Liver (tissue), 3 donors: ENCODE data around the gene CRYBG2.

ENCODE experiments used
- GABPA ChIP-seq, 2 donors: IDR thresholded peaks in 1 of 2; conservative IDR thresholded peaks in 1 of 2; 2 replicates each; pipeline ENCODE4 v1.6.1; 2016; ENCODE audit warnings: antibody characterized with exemption in 2 of 2, mild to moderate bottlenecking in 1 of 2, moderate library complexity in 1 of 2
- HNF4A ChIP-seq, 2 donors: conservative IDR thresholded peaks; 2 replicates each; pipeline ENCODE4 v1.6.1; 2016; ENCODE audit warnings: antibody characterized with exemption in 2 of 2, mild to moderate bottlenecking in 2 of 2
- JUND ChIP-seq, 2 donors: IDR thresholded peaks; 2 replicates each; pipeline ENCODE4 v1.6.1; 2016; ENCODE audit warnings: antibody characterized with exemption in 2 of 2
- NR2F2 ChIP-seq: IDR thresholded peaks from 2 replicates; pipeline ENCODE4 v1.6.1; 2016; ENCODE audit warnings: antibody characterized with exemption
- RAD21 ChIP-seq, 2 donors: IDR thresholded peaks; 2 replicates each; pipeline ENCODE4 v1.6.1; 2016; ENCODE audit warnings: antibody characterized with exemption in 2 of 2, mild to moderate bottlenecking in 2 of 2
- SP1 ChIP-seq: IDR thresholded peaks from 2 replicates; pipeline ENCODE4 v1.6.1; 2018; ENCODE audit warnings: antibody characterized with exemption, mild to moderate bottlenecking
- TAF1 ChIP-seq: conservative IDR thresholded peaks from 2 replicates; pipeline ENCODE4 v1.6.1; 2016; ENCODE audit warnings: antibody characterized with exemption, mild to moderate bottlenecking
- YY1 ChIP-seq: IDR thresholded peaks from 2 replicates; pipeline ENCODE4 v1.6.1; 2016; ENCODE audit warnings: antibody characterized with exemption, mild to moderate bottlenecking
- TF ChIP-seq, protein P1 (sequence below): fragments of 150-350 bp; IDR thresholded peaks from 2 replicates; pipeline ENCODE4 v1.5.1; 2017; ENCODE audit warnings: improper control_type of control experiment, low read depth, low read length; ENCODE audit not compliant: missing input control
- TF ChIP-seq, protein P2 (sequence below): IDR thresholded peaks from 2 replicates; pipeline ENCODE4 v1.6.1; 2016; ENCODE audit warnings: antibody characterized with exemption, mild to moderate bottlenecking
- TF ChIP-seq, protein P3 (sequence below): IDR thresholded peaks from 2 replicates; pipeline ENCODE4 v1.6.1; 2016; ENCODE audit warnings: antibody characterized with exemption
- TF ChIP-seq, protein P4 (sequence below): IDR thresholded peaks from 2 replicates; pipeline ENCODE4 v1.6.1; 2016; ENCODE audit warnings: antibody characterized with exemption
- donor health status: healthy.
- donor health status: healthy.

DNA sequence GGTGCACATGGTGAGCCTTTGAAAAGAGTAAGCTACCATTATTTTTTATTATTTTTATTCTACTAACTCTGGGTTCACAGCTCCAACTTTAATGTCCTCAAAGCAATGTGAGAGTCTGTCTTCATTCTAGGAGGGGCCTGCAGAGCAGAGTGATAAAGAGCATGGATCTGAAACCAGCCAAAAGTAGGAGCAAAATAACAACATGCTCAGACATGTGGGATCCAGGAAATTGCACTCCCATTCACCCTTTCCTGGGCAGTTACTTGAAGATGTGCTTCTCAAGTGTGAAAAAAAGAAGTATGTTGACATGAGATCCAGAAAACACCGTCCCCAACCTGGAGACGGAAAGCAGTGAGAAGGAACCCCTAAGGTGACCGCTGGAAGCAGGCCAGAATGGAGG is 48.0 kb upstream of the CRYBG2 start:
- TF ChIP-seq, protein P1, sequence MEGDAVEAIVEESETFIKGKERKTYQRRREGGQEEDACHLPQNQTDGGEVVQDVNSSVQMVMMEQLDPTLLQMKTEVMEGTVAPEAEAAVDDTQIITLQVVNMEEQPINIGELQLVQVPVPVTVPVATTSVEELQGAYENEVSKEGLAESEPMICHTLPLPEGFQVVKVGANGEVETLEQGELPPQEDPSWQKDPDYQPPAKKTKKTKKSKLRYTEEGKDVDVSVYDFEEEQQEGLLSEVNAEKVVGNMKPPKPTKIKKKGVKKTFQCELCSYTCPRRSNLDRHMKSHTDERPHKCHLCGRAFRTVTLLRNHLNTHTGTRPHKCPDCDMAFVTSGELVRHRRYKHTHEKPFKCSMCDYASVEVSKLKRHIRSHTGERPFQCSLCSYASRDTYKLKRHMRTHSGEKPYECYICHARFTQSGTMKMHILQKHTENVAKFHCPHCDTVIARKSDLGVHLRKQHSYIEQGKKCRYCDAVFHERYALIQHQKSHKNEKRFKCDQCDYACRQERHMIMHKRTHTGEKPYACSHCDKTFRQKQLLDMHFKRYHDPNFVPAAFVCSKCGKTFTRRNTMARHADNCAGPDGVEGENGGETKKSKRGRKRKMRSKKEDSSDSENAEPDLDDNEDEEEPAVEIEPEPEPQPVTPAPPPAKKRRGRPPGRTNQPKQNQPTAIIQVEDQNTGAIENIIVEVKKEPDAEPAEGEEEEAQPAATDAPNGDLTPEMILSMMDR: no peak
- TF ChIP-seq JUND (IDR thresholded peaks at IDR 0.05): no peak
- TF ChIP-seq SP1: no peak
- TF ChIP-seq, protein P2, sequence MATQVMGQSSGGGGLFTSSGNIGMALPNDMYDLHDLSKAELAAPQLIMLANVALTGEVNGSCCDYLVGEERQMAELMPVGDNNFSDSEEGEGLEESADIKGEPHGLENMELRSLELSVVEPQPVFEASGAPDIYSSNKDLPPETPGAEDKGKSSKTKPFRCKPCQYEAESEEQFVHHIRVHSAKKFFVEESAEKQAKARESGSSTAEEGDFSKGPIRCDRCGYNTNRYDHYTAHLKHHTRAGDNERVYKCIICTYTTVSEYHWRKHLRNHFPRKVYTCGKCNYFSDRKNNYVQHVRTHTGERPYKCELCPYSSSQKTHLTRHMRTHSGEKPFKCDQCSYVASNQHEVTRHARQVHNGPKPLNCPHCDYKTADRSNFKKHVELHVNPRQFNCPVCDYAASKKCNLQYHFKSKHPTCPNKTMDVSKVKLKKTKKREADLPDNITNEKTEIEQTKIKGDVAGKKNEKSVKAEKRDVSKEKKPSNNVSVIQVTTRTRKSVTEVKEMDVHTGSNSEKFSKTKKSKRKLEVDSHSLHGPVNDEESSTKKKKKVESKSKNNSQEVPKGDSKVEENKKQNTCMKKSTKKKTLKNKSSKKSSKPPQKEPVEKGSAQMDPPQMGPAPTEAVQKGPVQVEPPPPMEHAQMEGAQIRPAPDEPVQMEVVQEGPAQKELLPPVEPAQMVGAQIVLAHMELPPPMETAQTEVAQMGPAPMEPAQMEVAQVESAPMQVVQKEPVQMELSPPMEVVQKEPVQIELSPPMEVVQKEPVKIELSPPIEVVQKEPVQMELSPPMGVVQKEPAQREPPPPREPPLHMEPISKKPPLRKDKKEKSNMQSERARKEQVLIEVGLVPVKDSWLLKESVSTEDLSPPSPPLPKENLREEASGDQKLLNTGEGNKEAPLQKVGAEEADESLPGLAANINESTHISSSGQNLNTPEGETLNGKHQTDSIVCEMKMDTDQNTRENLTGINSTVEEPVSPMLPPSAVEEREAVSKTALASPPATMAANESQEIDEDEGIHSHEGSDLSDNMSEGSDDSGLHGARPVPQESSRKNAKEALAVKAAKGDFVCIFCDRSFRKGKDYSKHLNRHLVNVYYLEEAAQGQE: no peak
- TF ChIP-seq, protein P3, sequence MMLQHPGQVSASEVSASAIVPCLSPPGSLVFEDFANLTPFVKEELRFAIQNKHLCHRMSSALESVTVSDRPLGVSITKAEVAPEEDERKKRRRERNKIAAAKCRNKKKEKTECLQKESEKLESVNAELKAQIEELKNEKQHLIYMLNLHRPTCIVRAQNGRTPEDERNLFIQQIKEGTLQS: no peak
- TF ChIP-seq YY1: no peak
- no peak for TF ChIP-seq HNF4A (conservative IDR thresholded peaks at IDR 0.05)
- TF ChIP-seq TAF1: no peak
- TF ChIP-seq, protein P4, sequence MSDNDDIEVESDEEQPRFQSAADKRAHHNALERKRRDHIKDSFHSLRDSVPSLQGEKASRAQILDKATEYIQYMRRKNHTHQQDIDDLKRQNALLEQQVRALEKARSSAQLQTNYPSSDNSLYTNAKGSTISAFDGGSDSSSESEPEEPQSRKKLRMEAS: no peak
- TF ChIP-seq GABPA (IDR thresholded peaks at IDR 0.05 in 1 of 2, conservative IDR thresholded peaks at IDR 0.05 in 1 of 2): no peak
- no peak for TF ChIP-seq RAD21 (IDR thresholded peaks at IDR 0.05)
- TF ChIP-seq NR2F2: no peak
